ENCODE data around the gene CLEC4C. TPM values are rescaled to one million over a fixed set of nuclear protein-coding genes. Genes with fewer than 3 reads are reported as not detected.
"Not testable (repeated sequence)": the region's sequence is repeated elsewhere in the genome, so short reads cannot be mapped to it uniquely, and the experiment has no call there.

CLEC4C gene
- total RNA-seq, 2 donors from 2014 or later: not detected

GRCh38 chr12:7756993-7757392 is 9.8 kb upstream of the CLEC4C start:
- no peaks in the 10 kb centered on the region for H3K4me1 ChIP-seq
- H3K27ac ChIP-seq: no peak overlapping the region
- no peaks in the 10 kb centered on the region for H3K27me3 ChIP-seq
- H3K9me3 ChIP-seq: no peaks in the 10 kb centered on the region
- H3K9ac ChIP-seq (ENCODE audit: low read depth in 2 of 2, low read length in 2 of 2): no peak overlapping the region
- no peak for DNase-seq
- H3K4me3 ChIP-seq: no peak overlapping the region
- H3K36me3 ChIP-seq: no peaks in the 10 kb centered on the region
- TF ChIP-seq CTCF (IDR thresholded peaks at IDR 0.05): no peak
- intact Hi-C loops (cut with DNase I): no loop called here

GRCh38 chr12:7755668-7756067 is 8.5 kb upstream of the CLEC4C start:
- H3K4me3 ChIP-seq; H3K36me3 ChIP-seq; H3K27ac ChIP-seq; DNase-seq; H3K9me3 ChIP-seq; intact Hi-C loops (cut with DNase I); H3K4me1 ChIP-seq; H3K9ac ChIP-seq (ENCODE audit: low read depth in 2 of 2, low read length in 2 of 2); H3K27me3 ChIP-seq: not testable (repeated sequence)

GRCh38 chr12:7751941-7752922 is 5.1 kb upstream of the CLEC4C start:
- intact Hi-C loops (cut with DNase I); H3K27me3 ChIP-seq; H3K9ac ChIP-seq (ENCODE audit: low read depth in 2 of 2, low read length in 2 of 2); H3K27ac ChIP-seq; H3K9me3 ChIP-seq; H3K36me3 ChIP-seq; H3K4me3 ChIP-seq; DNase-seq; H3K4me1 ChIP-seq: not testable (repeated sequence)

GRCh38 chr12:7751394-7751793 is 4.2 kb upstream of the CLEC4C start:
- no peaks in the 10 kb centered on the region for H3K4me1 ChIP-seq
- intact Hi-C loops (cut with DNase I): no loop called here
- H3K27me3 ChIP-seq: no peaks in the 10 kb centered on the region
- H3K9ac ChIP-seq (ENCODE audit: low read depth in 2 of 2, low read length in 2 of 2): no peak overlapping the region
- no peak for TF ChIP-seq CTCF (IDR thresholded peaks at IDR 0.05)
- H3K4me3 ChIP-seq: no peak overlapping the region
- no peaks in the 10 kb centered on the region for H3K36me3 ChIP-seq
- H3K9me3 ChIP-seq: no peaks in the 10 kb centered on the region
- no peak overlapping the region for H3K27ac ChIP-seq
- no peak for DNase-seq

GRCh38 chr12:7750350-7750749 is 3.2 kb upstream of the CLEC4C start:
- no peak overlapping the region for H3K27ac ChIP-seq
- H3K4me3 ChIP-seq: no peak overlapping the region
- intact Hi-C loops (cut with DNase I): no loop called here
- no peaks in the 10 kb centered on the region for H3K36me3 ChIP-seq
- H3K9me3 ChIP-seq: no peaks in the 10 kb centered on the region
- no peaks in the 10 kb centered on the region for H3K4me1 ChIP-seq
- no peaks in the 10 kb centered on the region for H3K27me3 ChIP-seq
- no peak for TF ChIP-seq CTCF (IDR thresholded peaks at IDR 0.05)
- no peak for DNase-seq
- no peak overlapping the region for H3K9ac ChIP-seq (ENCODE audit: low read depth in 2 of 2, low read length in 2 of 2)

GRCh38 chr12:7749442-7749841 is 2.3 kb upstream of the CLEC4C start:
- no peak overlapping the region for H3K4me3 ChIP-seq
- H3K9me3 ChIP-seq: no peaks in the 10 kb centered on the region
- no peaks in the 10 kb centered on the region for H3K4me1 ChIP-seq
- H3K27me3 ChIP-seq: no peaks in the 10 kb centered on the region
- H3K27ac ChIP-seq: no peak overlapping the region
- no peak for TF ChIP-seq CTCF (IDR thresholded peaks at IDR 0.05)
- H3K36me3 ChIP-seq: no peaks in the 10 kb centered on the region
- no peak for DNase-seq
- intact Hi-C loops (cut with DNase I): no loop called here
- H3K9ac ChIP-seq (ENCODE audit: low read depth in 2 of 2, low read length in 2 of 2): no peak overlapping the region

Data from colonic mucosa (tissue), 4 donors.